HG02759 (cell line): ENCODE results near the gene TSEN54.

Experiments
- ATAC-seq: cut with Tn5 transposase; IDR thresholded peaks from one replicate; pipeline ENCODE4 v1.9.1; 2021; ENCODE audit warnings: mild to moderate bottlenecking, moderate library complexity; ENCODE audit not compliant: unreplicated experiment

The TSEN54 gene

GRCh38 chr17:75487351-75488070 is 28.8 kb upstream of the TSEN54 start:
- ATAC-seq, result no peak

- no peak for ATAC-seq
These were observed 27.4 kb upstream of the TSEN54 start for GRCh38 chr17:75488693-75489510.

- no peak for ATAC-seq
These were observed 26.8 kb upstream of the TSEN54 start for GRCh38 chr17:75489511-75489955.

GRCh38 chr17:75490173-75490743 is 26.1 kb upstream of the TSEN54 start:
- ATAC-seq, result no peak

DNA sequence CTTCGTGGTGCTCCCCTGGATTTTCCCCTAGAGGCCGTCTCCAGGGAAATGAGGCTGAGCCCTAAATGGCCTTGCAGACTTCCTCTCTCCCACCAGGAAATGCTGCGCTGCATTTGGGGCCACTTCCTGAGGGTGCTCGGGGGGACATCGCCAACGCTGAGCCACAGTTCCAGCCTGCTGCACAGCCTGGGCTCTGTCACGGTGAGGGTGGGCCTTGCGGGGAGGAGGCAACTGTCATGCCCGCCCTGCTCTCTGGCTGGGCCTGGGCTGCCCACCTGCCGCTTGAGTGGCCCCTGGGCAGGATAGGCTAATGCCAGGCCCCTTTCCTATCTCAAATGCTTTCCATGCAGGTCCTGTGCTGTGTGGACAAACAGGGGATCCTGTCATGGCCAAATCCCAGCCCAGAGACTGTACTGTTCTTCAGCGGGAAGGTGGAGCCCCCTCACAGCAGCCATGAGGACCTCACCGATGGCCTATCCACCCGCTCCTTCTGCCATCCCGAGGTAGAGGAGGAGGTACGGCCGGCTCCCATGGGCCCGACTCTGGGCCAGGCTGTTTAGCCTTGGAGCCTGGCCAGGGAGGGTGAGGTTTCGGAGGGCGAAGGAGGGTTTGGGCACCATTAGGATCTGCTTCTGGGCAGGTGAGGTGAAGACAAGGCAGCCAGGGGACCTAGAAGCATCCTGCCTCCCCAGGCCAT is 25.2 kb upstream of the TSEN54 start:
- no peak for ATAC-seq

DNA sequence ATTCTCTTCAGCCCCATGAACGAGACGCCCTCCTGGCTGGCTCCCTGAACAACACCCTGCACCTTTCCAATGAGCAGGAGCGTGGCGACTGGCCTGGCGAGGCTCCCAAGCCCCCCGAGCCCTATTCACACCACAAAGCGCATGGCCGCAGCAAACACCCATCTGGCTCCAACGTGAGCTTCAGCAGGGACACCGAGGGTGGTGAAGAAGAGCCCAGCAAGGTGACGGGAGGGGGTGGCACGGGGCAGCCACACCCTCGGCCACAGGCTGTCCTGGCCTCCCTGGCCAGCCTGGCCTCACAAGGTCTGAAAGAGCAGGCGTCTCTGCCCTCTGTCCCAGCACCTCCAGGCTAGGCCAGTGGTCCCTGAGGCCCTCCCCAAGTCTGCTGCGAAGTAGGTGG is 24.6 kb upstream of the TSEN54 start:
- ATAC-seq, result no peak

DNA sequence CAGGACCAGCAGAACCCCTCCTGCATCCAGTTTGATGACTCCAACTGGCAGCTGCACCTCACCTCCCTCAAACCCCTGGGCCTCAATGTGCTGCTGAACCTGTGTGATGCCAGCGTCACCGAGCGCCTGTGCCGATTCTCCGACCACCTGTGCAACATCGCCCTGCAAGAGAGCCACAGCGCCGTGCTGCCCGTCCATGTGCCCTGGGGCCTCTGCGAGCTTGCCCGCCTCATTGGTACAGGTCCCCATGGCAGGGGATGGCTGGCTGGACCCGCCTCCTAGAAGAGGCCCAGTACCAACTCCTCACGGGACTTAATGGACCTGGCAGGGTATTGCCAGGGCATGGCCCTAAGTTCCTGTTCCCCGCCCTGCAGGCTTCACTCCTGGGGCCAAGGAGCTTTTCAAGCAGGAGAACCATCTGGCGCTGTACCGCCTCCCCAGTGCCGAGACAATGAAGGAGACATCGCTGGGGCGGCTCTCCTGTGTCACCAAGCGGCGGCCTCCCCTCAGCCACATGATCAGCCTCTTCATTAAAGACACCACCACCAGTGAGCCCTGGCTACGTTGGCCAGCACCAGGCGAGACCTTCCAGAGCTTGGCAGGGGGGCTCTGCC is 23.7 kb upstream of the TSEN54 start:
- ATAC-seq, result no peak

- ATAC-seq, result no peak
These were observed 22.7 kb upstream of the TSEN54 start for GRCh38 chr17:75493476-75494129.

GRCh38 chr17:75494326-75494877 is 21.9 kb upstream of the TSEN54 start:
- ATAC-seq, result no peak

GRCh38 chr17:75496005-75496404 is 20.3 kb upstream of the TSEN54 start:
- no peak for ATAC-seq

- no peak for ATAC-seq
These were observed 18.1 kb upstream of the TSEN54 start for GRCh38 chr17:75498039-75498725.

DNA sequence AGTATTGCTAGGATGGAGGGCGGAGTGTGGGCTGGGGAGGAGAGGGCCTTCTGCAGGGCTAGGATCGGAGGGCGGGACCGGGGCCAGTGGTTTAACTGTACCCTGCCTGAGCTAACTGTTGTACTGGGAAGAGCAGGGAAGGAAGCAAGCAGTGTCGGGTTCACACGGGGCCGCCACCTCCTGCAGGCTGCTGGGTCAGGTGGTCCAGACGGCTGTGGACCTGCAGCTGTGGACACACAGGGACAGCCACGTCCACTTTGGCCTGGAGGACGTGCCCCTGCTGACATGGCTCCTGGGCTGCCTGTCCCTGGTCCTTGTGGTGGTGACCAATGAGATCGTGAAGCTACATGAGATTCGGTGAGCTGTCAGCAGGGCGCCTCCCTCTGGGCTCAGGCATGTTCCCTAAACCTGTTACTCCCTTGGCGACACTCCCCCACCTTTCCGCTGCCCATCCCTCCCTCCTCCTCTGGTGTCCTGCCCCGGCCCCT is 17.6 kb upstream of the TSEN54 start:
- no peak for ATAC-seq

DNA sequence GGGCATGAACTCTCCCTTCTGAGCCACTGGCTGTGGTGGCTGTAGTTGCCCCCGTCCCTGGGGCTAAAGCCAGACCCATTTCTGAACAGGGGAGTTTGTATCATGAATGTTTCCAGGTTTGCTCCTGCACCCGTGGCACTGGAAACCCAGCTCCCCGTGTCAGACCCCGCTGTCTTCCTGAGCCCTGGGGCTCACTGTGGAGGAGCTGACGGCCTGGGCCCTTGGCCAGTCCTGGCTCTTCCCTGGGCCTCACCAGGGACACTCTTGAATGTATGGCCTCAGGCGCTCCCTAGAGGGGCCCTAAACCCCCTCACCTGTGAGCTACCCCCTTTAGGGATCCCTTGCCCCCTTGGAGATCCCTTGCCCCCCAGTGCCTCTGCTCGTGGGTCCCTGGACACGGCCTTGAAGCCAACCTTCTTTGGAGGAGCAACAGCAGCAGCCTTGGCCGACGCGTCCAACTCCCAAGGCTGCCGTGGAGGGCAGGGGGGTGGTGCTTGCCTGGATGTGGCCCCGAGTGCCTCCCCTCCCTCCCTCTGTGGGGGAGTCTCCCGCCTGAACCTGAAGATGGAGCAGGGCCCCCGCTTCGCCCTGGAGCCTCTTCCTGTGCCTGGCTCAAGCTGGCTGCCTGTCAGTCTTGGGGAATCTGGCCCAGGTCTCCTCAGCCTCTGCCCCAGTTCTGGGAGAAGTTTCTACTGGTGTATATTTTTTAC is 16.9 kb upstream of the TSEN54 start:
- ATAC-seq, result no peak

- no peak for ATAC-seq
These were observed 15.7 kb upstream of the TSEN54 start for GRCh38 chr17:75500419-75501216.

- no peak for ATAC-seq
These were observed 14.8 kb upstream of the TSEN54 start for GRCh38 chr17:75501378-75502071.

DNA sequence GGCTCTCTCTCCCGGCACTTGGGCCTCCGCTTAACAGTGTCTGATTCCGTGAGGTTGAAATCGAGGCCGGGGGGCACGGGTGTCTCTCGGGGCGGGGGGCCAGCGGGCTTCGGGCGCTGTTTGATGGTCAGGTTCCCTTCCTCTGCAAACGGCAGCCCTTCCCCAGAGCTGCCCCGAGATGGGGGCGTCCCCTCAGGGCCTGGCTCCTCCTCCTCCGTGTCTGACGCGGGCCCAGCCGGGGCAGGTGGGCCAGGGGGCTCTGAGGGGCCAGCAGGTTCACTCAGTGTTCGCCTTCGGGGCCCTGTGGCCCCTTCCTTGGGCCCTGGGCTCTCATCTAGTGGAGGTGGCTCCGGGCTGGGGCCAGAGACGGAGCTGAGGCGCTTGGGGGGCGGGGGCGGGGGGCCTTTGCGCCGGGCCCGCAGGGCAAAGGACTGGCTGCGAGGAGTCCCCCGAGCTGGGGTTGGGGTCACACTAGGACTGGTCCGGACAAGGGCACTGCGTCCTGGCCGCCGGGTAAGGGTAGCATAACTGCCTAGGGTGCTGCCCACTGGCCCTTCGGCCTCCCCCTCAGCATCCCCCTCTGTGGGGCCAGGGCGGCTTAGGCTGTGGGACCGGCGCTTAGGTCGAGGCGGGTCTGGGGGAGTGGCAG is 14.1 kb upstream of the TSEN54 start:
- ATAC-seq, result no peak
